ENCODE measurements around the gene PGM5. TPM values are rescaled to one million over a fixed set of nuclear protein-coding genes. Genes with fewer than 3 reads are reported as not detected.

PGM5 gene
- total RNA-seq, 1 experiment from 2014 or later = not detected

- no peaks in the 10 kb centered on the region for H3K9me3 ChIP-seq (ENCODE audit: control insufficient read depth, low read depth, low read length)
- H3K4me1 ChIP-seq (ENCODE audit: insufficient read depth, low read length) = no peaks in the 10 kb centered on the region
- H2AFZ ChIP-seq (ENCODE audit: low read length) = no peak overlapping the region
- no peak for TF ChIP-seq CTCF (conservative IDR thresholded peaks at IDR 0.05)
- no peaks in the 10 kb centered on the region for H4K20me1 ChIP-seq (ENCODE audit: control insufficient read depth, insufficient read depth, insufficient read length)
- no peak overlapping the region for H3K4ac ChIP-seq (ENCODE audit: low read depth, low read length)
- Mint-ChIP-seq H3K4me1 (no peaks in the 10 kb centered on the region), H3K9me3 (no peaks in the 10 kb centered on the region), H3K4me3 (no peak overlapping the region), H3K27me3 (ENCODE audit: low read depth) (peaks cover 82% of the 10 kb centered on the region), H3K36me3 (ENCODE audit: insufficient read depth in 1 of 3, low read depth in 3 of 3) (no peaks in the 10 kb centered on the region), H3K27ac (no peak overlapping the region; a peak in 1 of 7 replicates)
- no peak overlapping the region for H3K23ac ChIP-seq (ENCODE audit: insufficient read length, low read depth, low read length)
- no peak overlapping the region for H2BK15ac ChIP-seq (ENCODE audit: low read depth, low read length)
- H2BK12ac ChIP-seq (ENCODE audit: insufficient read length, low read depth, low read length) = no peak overlapping the region
- H2BK5ac ChIP-seq (ENCODE audit: insufficient read length, low read length) = no peak overlapping the region
- no peak overlapping the region for H3K14ac ChIP-seq (ENCODE audit: insufficient read depth, low read length)
- no peak overlapping the region for H3K9ac ChIP-seq (ENCODE audit: extremely low read depth, insufficient read length, low read length)
- no peak overlapping the region for H4K91ac ChIP-seq (ENCODE audit: insufficient read length, low read depth, low read length)
- H2AK5ac ChIP-seq (ENCODE audit: insufficient read length, low read length) = no peak overlapping the region
- H3K79me1 ChIP-seq (ENCODE audit: insufficient read depth, low read depth, low read length, poor library complexity, severe bottlenecking) = no peaks in the 10 kb centered on the region
- no peaks in the 10 kb centered on the region for H3K23me2 ChIP-seq (ENCODE audit: insufficient read length, low read depth, low read length, poor library complexity, severe bottlenecking)
- no peak overlapping the region for H4K8ac ChIP-seq (replicated peaks; ENCODE audit: insufficient read length, low read depth, low read length)
- no peaks in the 10 kb centered on the region for H3K79me2 ChIP-seq (ENCODE audit: insufficient read depth, low read length)
- WGBS (ENCODE audit: extremely low coverage, insufficient read length, low lambda C conversion rate) = no CpG with 5 or more reads among the region's 6 CpGs
- H3K18ac ChIP-seq (ENCODE audit: insufficient read length, low read depth, low read length) = no peak overlapping the region
- no peak for DNase-seq
- H2BK20ac ChIP-seq (ENCODE audit: low read depth, low read length, poor library complexity, severe bottlenecking) = no peak overlapping the region
- no peak overlapping the region for H3K56ac ChIP-seq (ENCODE audit: insufficient read length, low read depth, low read length)
- H3K4me2 ChIP-seq (ENCODE audit: insufficient read depth, insufficient read length, low read length) = no peak overlapping the region
- H2BK120ac ChIP-seq (ENCODE audit: low read depth, low read length, poor library complexity, severe bottlenecking) = no peak overlapping the region
- H3K27ac ChIP-seq (ENCODE audit: insufficient read length, low read depth, low read length) = no peak overlapping the region
- no peaks in the 10 kb centered on the region; the same call in 1 of the 2 replicates for H3K27me3 ChIP-seq (ENCODE audit: insufficient read depth, low read length)
- H3T11ph ChIP-seq (ENCODE audit: low read length) = no peak overlapping the region
- no peak overlapping the region for H4K5ac ChIP-seq (ENCODE audit: insufficient read length, low read depth, low read length)
These were observed 190.4 kb downstream of the PGM5 start for GRCh38 chr9:68546596-68547390.
